ACC112 (cell line): Measurements from ENCODE around the gene RBM45.

Experiments
- H2AFZ ChIP-seq: fragments of 200-600 bp; sonication (generic); one replicate; pipeline ENCODE4 v1.6.0; 2017; ENCODE audit warnings: antibody characterized with exemption, low read length; ENCODE audit not compliant: unreplicated experiment
- H3K27ac ChIP-seq: fragments of 200-600 bp; sonication (generic); 2 replicates; pipeline ENCODE4 v1.5.1; 2014; ENCODE audit warnings: low read depth, mild to moderate bottlenecking, antibody characterized with exemption, low read length, moderate library complexity
- H3K27me3 ChIP-seq: fragments of 200-600 bp; sonication (generic); 2 replicates; pipeline ENCODE4 v1.6.1; 2014; ENCODE audit warnings: mild to moderate bottlenecking, antibody characterized with exemption, low read length, moderate library complexity, mixed read lengths; ENCODE audit not compliant: insufficient read depth
- H3K36me3 ChIP-seq: fragments of 200-600 bp; sonication (generic); 2 replicates; pipeline ENCODE4 v1.6.1; 2016; ENCODE audit warnings: mild to moderate bottlenecking, antibody characterized with exemption, low read length, moderate library complexity, mixed read lengths; ENCODE audit not compliant: insufficient read depth
- H3K4me1 ChIP-seq: fragments of 200-600 bp; sonication (generic); one replicate; pipeline ENCODE4 v1.6.1; 2016; ENCODE audit warnings: low read length, mixed read lengths; ENCODE audit not compliant: insufficient read depth, unreplicated experiment, control insufficient read depth
- H3K4me3 ChIP-seq: fragments of 200-600 bp; sonication (generic); 2 replicates; pipeline ENCODE4 v1.5.1; 2014; ENCODE audit warnings: mild to moderate bottlenecking, low read depth, low read length
- H3K79me2 ChIP-seq: fragments of 200-600 bp; sonication (generic); one replicate; pipeline ENCODE4 v1.6.0; 2016; ENCODE audit warnings: low read length; ENCODE audit not compliant: control insufficient read depth, unreplicated experiment, insufficient read depth

RBM45 gene

DNA sequence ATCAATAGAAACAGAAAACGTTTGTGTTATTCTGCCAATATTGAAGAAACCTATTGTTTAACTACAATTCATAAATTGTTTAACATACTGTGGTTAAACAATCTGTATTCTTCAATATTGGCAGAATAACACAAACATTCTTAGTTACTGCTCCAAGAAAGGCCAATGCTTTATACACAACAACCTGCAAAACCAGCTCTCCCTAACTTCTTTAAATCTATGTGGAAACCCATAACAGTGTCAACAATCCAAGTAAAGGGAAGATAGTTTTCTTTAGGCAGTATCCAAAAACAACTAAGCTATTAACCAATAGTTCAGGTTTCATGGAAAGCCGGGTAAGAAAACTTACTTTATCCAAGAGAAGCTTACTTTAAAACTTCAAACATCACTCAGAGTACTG, 6.2 kb upstream of the RBM45 start:
- Histone ChIP-seq H2AFZ (no peak overlapping the region), H3K36me3 (no peaks in the 10 kb centered on the region), H3K27me3 (no peaks in the 10 kb centered on the region), H3K4me3 (no peak overlapping the region), H3K79me2 (no peaks in the 10 kb centered on the region), H3K27ac (no peak overlapping the region), H3K4me1 (no peaks in the 10 kb centered on the region)

DNA sequence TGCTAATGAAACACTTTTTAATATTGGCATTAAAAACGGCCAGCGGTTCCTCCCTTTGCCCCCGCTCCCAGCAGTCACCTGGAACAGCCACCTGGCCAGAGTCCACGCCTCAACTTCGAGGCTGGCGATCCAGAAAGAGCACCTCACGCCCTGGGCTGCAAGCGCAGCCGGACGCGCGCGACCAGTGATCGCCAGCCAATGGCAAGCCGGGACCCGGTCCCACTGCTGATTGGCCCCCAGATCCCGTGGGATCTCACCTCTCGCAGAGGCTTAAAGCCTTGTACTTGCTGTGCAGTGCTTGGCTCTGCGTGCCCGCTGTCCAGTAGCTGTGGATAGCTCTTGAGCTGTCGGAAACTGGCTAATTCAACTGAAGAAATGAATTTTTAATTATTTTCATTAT, 4.1 kb upstream of the RBM45 start:
- Histone ChIP-seq H3K27ac (no peak overlapping the region), H3K79me2 (peaks cover 6% of the 10 kb centered on the region), H2AFZ (no peak overlapping the region), H3K36me3 (no peaks in the 10 kb centered on the region), H3K4me3 (no peak overlapping the region), H3K4me1 (peaks cover 4% of the 10 kb centered on the region), H3K27me3 (no peaks in the 10 kb centered on the region)

DNA sequence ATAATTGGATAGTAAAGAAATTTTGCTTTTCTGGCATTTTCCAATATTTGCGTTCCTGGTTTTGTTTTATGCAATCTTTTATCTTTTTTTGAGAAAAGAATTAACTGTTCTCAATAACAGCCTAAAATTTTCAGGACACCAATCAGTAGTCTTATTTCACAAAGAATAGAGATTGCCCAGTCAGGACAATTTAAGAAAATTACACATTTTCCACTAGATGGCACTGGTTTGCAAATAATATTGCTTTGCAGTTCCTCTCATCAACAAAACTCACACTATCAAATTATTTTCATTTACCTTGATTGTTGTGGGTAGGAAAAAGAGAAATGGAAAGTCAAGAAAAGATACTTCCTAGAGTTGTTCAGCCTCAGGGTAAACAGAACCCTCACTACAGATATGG, 2.4 kb upstream of the RBM45 start:
- no peaks in the 10 kb centered on the region for H3K36me3 ChIP-seq
- H3K27me3 ChIP-seq: no peaks in the 10 kb centered on the region
- H3K27ac ChIP-seq: no peak overlapping the region
- H3K79me2 ChIP-seq: peaks cover 10% of the 10 kb centered on the region
- H2AFZ ChIP-seq: no peak overlapping the region
- peaks cover 15% of the 10 kb centered on the region for H3K4me1 ChIP-seq
- no peak overlapping the region for H3K4me3 ChIP-seq

DNA sequence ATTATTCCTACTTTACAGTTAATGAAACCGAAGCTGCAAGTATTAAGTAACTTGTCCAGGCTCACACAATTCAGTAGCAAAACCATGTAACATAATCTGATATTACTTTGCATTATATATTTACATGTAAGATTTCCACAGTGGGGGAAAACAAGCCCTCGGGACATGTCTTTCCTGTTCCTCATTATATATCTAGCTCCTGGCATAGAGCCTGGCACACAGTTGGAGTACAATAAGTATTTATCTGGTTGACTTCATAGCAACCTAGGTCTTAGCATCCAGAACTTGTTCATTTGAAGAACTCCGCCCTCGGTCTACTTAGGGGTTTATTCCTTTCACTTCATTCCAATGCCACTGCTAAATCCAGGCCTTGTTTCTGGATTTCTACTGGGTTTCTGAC, 1.6 kb upstream of the RBM45 start:
- peaks cover 10% of the 10 kb centered on the region for H3K79me2 ChIP-seq
- H3K4me1 ChIP-seq: peaks cover 15% of the 10 kb centered on the region
- no peaks in the 10 kb centered on the region for H3K27me3 ChIP-seq
- H2AFZ ChIP-seq: no peak overlapping the region
- H3K36me3 ChIP-seq: no peaks in the 10 kb centered on the region
- no peak overlapping the region for H3K4me3 ChIP-seq
- H3K27ac ChIP-seq: no peak overlapping the region

DNA sequence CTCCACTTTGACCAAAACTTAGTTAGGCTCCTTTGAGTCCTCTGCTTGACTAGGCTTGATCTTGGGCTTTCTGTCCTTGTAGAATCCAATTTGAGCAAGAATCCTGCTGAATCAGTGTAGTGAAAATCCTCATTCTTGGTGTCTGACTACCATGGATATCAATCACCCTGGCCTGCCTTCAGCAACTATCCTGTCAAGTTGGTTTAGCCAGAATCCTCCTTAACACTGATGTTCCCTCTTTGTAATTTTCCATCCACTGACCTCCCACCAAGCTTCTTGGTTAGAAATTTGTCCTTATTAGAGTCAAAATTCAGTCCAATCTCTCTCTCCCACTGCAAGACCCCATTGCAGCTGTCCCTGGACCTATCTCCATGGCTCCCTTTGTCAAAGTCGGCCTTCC, 494 bp upstream of the RBM45 start:
- Histone ChIP-seq H3K4me3 (no peak overlapping the region), H2AFZ (no peak overlapping the region)

DNA sequence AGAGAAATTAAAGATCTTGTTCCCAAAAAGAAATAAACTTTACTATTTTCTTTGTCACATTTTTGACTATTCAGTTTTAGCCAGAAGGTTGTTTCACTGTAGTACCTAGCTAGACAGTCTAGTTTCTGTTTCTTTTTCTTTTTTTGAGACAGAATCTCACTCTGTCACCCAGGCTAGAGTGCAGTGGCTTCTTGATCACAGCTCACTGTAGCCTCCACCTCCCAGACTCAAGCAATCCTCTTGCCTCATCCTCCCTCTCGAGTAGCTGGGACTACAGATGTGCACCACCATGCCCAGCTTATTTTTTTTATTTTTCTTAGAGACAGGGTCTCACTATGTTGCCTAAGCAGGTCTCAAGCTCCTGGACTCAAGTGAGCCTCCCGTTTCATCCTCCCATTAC, 2.2 kb downstream of the RBM45 start:
- H2AFZ ChIP-seq: no peak overlapping the region
- no peaks in the 10 kb centered on the region; the same call in 1 of the 2 replicates for H3K36me3 ChIP-seq
- H3K4me1 ChIP-seq: peaks cover 15% of the 10 kb centered on the region
- peaks cover 10% of the 10 kb centered on the region for H3K79me2 ChIP-seq
- no peak overlapping the region for H3K27ac ChIP-seq
- no peak overlapping the region for H3K4me3 ChIP-seq
- no peaks in the 10 kb centered on the region for H3K27me3 ChIP-seq

More for the DNA sequence above, 494 bp upstream of the RBM45 start:
- no peaks in the 10 kb centered on the region for H3K27me3 ChIP-seq
- H3K27ac ChIP-seq: no peak overlapping the region
- H3K79me2 ChIP-seq: peaks cover 10% of the 10 kb centered on the region
- H3K36me3 ChIP-seq: no peaks in the 10 kb centered on the region
- H3K4me1 ChIP-seq: peaks cover 15% of the 10 kb centered on the region

DNA sequence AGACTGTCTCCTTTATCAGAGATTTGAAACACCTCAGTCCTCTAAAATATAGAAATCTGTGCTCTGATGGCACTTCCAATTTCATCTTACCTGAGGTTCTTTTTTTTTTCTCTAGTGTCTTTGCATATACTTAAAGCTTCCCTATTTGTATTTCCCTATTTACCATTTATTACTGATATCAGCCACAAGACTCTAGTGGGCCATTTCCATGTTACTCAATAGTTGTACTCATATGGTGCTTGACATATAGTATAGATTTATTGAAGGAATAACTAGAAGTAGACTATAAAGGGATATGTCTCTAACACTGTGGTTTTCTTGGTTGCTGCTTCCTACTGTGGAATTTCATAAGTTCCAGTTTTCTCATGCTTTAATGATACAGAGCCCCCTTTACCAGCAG, 3.0 kb downstream of the RBM45 start:
- peaks cover 15% of the 10 kb centered on the region for H3K4me1 ChIP-seq

DNA sequence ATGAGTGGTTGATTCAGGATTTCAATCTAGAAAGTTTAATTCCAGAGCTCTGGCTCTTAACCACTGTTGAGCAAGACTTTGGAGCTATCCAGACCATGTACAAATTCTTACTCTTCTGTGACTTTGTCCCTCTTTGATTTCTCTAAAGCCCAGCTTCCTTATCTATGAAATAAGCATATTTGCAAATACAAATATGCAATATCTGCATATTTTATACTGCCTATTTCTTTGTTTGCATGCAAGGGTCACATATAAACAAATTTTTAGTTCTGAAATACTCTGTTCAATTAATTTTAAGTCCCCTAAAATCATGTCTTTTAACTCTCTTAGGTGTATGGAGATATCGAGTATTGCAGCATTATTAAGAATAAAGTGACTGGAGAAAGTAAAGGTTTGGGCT, 5.5 kb downstream of the RBM45 start:
- Histone ChIP-seq H3K4me3 (no peak overlapping the region), H3K27ac (no peak overlapping the region), H2AFZ (no peak overlapping the region), H3K4me1 (peaks cover 13% of the 10 kb centered on the region), H3K27me3 (no peaks in the 10 kb centered on the region), H3K36me3 (no peaks in the 10 kb centered on the region; the same call in 1 of the 2 replicates), H3K79me2 (peaks cover 8% of the 10 kb centered on the region)

More for the DNA sequence above, 3.0 kb downstream of the RBM45 start:
- Histone ChIP-seq H3K36me3 (no peaks in the 10 kb centered on the region; the same call in 1 of the 2 replicates), H2AFZ (no peak overlapping the region), H3K79me2 (peaks cover 10% of the 10 kb centered on the region), H3K27me3 (no peaks in the 10 kb centered on the region), H3K4me3 (no peak overlapping the region), H3K27ac (no peak overlapping the region)

DNA sequence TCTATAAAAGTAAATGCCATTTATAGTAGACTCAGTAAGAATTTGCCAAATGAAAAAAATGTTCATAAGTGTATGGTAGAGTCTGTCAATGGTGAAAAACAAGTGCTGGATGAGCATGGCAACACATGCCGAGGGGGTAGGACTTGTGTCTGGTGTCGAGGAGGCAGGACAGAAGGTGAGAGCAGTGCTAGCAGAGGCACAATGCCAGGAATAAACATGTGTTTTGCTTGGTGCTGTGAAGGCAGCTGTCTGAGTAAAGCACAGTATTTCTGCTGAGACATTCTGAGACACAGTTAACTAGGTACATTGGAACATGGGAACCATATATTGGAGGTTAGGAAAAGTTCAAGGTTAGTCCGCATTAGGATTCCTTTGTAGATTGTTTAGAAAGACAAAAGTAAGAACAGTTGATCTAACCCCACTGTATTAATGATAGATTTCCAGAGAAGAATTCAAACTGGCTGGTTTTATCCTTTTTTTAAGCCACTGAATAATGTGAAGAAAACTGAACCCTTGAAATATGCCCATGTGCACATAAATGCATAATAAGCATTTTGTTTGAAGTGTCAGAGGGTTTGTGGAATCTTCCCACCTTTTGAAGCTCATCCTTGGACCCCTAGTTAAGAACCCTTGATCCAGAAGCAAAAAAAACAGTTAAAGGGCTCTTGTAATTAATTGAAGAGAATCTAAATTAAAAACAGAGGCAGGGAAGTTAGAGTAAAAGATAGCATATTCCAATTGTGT, 7.1 kb downstream of the RBM45 start:
- no peak overlapping the region for H2AFZ ChIP-seq
- no peak overlapping the region for H3K4me3 ChIP-seq
- H3K27me3 ChIP-seq: no peaks in the 10 kb centered on the region
- no peaks in the 10 kb centered on the region for H3K4me1 ChIP-seq
- H3K27ac ChIP-seq: no peak overlapping the region
- H3K36me3 ChIP-seq: no peaks in the 10 kb centered on the region; the same call in 1 of the 2 replicates
- H3K79me2 ChIP-seq: no peaks in the 10 kb centered on the region

DNA sequence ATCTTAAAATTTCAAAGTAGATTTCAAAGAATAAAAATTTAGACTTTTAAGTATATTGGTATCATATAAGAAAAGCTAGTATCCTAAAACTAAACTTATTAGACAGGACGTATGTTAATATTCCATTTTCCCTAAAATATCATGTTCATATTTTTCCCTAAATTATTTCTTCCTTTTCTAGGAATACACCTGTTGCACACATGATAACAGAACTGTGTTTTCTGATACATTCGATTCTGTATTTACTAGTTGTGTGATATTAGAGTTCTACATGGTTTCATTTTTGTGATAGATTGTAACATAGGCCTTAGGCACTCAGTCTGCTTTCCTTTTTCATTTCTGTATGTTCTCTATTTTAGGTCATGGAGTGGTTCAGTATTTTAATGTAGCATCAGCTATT, 10.9 kb downstream of the RBM45 start:
- Histone ChIP-seq H3K79me2 (no peaks in the 10 kb centered on the region), H3K27ac (no peak overlapping the region), H2AFZ (no peak overlapping the region), H3K4me1 (no peaks in the 10 kb centered on the region), H3K27me3 (no peaks in the 10 kb centered on the region), H3K4me3 (no peak overlapping the region), H3K36me3 (no peaks in the 10 kb centered on the region)

DNA sequence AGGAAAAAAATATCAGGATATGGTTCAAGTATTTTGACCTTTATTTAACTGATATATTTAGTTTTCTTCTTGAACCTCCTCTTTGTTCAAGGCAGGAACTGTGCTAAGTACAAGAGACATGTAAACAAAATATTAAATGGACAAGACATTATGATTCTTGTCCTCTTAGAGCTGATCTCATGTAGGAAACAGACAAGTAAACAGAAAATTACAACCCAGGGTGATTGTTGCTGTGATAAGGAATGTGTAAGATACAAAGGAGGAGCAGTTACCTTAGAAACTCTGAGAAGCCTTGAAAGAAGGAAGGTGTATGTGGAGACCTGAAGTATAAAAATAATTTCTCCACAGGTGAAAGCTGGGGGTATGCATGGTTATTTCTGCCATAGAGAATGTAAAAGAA, 12.9 kb downstream of the RBM45 start:
- H3K4me1 ChIP-seq: no peaks in the 10 kb centered on the region
- H3K36me3 ChIP-seq: no peaks in the 10 kb centered on the region
- H3K27ac ChIP-seq: no peak overlapping the region
- no peaks in the 10 kb centered on the region for H3K79me2 ChIP-seq
- no peaks in the 10 kb centered on the region for H3K27me3 ChIP-seq
- H3K4me3 ChIP-seq: no peak overlapping the region
- no peak overlapping the region for H2AFZ ChIP-seq
